Urothelium cell line (cell line): ENCODE measurements around the gene ELP1.

Experiments used
- DNase-seq: peaks from one replicate; pipeline ENCODE4 v3.0.0; 2011; ENCODE audit warnings: low spot score, mixed read lengths
- FAIRE-seq: peaks from 2 replicates; lab custom pipeline; 2011; peaks lifted over from hg19 to GRCh38; lab: Jason Lieb, UNC

The ELP1 gene

DNA sequence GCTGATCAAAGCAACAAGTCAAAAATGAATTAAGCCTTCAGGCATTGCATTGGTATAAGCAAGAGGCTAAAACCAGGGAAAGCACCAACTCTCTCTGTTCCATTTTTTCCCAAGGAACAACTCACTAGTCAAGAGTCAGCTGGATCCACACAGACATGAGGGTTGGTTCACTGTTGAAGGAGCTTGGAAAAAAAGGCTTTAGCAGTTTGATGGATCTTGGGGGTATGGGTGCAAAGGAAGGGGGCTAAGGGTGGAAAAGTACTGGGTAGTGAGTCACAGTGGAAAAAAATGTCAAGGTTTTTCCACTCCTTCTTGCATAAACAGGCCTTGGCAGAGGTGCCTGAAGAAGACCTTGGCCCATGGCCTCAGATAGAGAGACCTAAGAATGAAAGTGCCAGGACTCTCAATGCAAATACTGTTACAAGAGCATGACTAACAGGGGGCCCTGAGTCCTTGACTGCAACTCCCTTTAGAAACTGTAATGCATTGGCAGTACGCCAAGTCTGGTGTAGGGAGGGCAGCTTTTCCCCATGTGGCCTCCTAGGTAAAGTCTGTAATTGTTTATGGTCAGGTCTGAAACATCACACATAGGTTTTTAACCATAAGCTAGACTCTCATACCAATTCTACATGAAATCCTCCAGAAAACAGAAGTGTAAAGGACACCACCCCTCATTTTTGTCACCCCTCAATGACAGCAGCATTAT lies 48.1 kb downstream of the ELP1 start:
- DNase-seq (peak; percentile 82), FAIRE-seq (no peak)

GRCh38 chr9:108884701-108885100 lies 49.2 kb downstream of the ELP1 start:
- no peak for FAIRE-seq

DNA sequence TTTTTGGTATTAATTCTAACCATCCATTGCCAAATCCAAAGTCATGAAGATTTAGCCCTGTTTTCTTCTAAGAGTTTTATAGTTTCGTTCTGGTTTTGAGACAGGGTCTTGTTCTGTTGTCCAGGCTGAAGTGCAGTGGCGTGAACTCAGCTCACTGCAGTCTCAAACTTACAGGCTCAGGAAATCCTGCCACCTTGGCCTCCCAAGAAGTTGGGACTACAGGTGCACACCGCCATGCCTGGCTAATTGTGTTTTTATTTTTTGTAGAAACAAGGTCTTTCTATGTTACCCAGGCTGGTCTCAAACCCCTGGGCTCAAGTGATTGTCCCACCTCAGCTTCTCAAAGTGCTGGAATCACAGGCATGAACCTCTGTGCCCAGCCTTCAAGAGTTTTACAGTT lies 50.8 kb downstream of the ELP1 start:
- DNase-seq, result no peak
- no peak for FAIRE-seq

More at GRCh38 chr9:108884701-108885100, 49.2 kb downstream of the ELP1 start:
- DNase-seq, result no peak

GRCh38 chr9:108882052-108882888 lies 51.7 kb downstream of the ELP1 start:
- FAIRE-seq (no peak), DNase-seq (no peak)

DNA sequence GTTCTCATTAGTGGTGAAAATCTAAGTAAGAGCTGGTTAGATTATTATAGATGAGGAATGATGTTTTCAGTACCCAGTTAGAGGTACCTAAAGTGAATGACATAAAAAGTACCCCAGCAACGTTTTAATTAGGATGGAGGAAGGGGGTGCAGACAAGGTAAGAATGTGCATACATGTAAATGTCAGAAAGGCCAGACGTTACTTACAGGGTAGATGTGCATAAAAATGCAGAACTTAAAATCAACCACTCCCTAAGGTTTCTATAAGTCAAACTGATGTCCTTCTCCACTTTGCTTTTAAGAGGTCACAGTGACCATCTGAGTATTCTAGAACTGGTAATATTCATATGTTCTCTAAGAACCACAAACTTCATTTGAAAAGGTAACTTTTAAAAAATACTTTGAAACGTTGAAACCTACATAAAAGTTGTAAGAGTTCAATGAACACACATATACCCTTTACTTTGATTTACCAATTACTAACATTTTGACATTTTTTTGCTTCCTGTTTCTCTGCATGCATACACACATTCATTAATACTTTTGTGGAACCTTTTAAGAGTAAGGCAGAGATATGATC lies 53.1 kb downstream of the ELP1 start:
- FAIRE-seq (no peak), DNase-seq (no peak)

- no peak for DNase-seq
- no peak for FAIRE-seq
Measured at GRCh38 chr9:108877524-108877923, 56.4 kb downstream of the ELP1 start.

DNA sequence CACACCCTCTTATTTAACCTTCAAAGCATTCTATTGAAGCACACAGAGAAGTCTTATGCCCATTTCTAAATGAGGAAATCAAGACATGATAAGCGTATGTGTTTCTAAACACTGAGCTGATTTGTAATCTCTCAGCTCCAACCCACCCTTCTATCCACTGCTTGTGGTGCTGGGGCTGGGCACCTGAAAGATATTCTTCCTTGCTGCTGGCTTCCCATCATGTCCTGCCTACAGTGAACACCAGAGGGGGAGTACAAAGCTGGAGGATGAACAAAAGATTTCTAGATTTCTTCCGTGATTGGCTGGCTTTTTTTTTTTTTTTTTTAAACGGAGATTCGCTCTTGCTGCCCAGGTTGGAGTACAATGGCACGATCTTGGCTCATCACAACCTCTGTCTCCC lies 57.5 kb downstream of the ELP1 start:
- FAIRE-seq (no peak), DNase-seq (no peak)

DNA sequence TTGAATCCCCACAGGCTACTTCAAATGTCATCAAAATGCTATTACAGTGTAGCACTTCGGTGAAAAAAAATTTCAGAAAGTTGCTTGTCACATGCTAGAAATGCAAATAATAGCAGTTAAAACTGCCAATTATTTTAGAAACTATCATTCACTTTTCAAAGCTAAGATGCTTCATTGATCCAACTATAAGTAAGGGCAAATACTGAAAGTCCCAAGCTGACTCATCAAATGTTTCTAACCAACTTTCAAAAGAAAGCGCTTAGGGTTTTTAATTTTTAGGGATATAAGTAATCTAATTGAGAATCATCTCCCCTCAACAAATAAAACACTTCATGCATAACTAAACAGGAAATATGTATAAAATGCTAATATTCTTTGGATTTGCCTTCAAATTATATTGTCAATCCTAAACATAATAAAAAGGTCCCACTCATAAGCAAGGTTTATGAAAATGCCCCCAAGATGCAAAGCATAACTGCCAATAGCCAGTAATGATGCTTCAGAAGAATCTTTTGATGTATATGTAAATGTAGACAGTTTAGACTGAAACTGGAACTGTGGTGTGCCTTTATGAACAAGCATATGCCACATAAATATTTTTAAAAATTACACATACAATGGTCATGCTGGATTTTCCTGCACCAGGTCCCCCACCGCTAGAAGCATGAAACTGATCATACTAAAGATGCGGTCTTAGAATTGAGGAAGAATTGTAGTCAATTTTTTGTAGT lies 59.7 kb downstream of the ELP1 start:
- no peak for FAIRE-seq
- DNase-seq, result no peak

DNA sequence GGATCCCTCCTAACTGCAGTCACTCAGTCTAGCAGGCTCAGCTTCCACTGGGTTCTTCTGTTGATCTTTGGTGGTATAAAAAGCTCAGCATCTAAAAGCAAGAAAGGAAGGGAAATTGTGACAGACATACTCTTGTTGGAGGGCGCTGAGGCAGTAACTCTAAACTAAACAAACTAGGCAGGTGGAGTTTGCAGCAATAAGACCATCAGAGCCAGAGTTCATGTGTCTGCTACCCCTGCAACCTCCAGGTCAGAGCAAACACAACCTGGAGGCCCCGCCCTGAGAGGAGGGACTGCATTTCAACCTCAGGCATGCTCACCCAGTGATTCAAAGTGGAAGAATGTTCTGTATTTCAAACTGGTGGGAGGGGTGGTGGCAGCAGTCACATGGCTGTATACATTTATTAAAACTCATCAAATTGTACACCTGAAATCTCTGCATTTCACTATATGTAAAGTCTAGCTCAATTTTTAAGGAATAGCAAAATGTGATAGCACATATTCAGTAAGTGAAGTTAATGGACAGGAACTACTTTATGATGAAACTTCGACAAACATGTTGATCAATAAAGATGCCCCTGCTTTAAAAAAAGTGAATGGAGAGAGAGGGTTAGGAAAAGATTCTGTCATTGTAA lies 64.7 kb downstream of the ELP1 start:
- FAIRE-seq (no peak), DNase-seq (peak; percentile 73)

GRCh38 chr9:108867829-108868228 lies 66.1 kb downstream of the ELP1 start:
- no peak for FAIRE-seq

DNA sequence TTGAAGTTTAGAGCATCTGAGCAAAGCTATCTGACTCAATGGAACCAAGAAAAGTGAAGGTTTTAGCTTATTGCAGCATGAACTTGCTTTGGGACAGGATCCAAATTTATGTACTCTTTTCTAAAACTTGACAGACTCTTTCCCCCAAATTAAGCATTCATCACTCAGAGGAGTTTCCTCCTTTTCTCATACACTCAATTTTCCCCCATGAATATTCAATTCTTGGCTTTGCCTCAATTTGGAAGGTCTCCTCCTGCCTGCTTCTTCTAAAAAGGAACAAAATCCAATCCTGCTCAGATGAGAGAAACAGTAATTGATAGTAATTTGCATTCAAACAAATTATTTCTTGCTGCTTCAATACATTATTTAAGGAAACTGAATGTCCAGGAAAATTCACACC lies 66.8 kb downstream of the ELP1 start:
- no peak for DNase-seq

More at GRCh38 chr9:108867829-108868228, 66.1 kb downstream of the ELP1 start:
- DNase-seq, result no peak

DNA sequence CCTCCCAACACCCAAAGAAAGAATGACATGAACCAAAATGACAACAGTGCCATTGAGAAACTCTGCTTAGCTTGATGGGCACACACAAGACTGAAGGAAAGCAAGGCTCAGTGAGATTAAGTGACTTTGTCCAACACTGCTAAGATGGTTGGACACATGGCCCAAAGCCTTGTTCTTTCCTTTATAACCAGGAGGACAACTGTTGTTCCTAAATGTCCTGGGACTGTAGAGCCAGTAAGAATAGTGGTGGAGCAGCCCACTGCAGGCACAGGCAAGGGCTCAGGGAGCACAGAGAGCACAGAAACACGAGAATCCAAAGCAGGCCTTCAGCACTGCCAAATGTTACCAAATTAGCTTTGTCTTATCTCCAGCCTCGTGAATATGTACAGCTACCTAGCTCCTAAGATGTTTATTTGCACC lies 67.9 kb downstream of the ELP1 start:
- DNase-seq (no peak), FAIRE-seq (no peak)

More for the DNA sequence above, 66.8 kb downstream of the ELP1 start:
- FAIRE-seq, result no peak

GRCh38 chr9:108865037-108865436 lies 68.9 kb downstream of the ELP1 start:
- DNase-seq (no peak), FAIRE-seq (no peak)

- DNase-seq, result no peak
- FAIRE-seq, result no peak
Measured at GRCh38 chr9:108864446-108864845, 69.5 kb downstream of the ELP1 start.

DNA sequence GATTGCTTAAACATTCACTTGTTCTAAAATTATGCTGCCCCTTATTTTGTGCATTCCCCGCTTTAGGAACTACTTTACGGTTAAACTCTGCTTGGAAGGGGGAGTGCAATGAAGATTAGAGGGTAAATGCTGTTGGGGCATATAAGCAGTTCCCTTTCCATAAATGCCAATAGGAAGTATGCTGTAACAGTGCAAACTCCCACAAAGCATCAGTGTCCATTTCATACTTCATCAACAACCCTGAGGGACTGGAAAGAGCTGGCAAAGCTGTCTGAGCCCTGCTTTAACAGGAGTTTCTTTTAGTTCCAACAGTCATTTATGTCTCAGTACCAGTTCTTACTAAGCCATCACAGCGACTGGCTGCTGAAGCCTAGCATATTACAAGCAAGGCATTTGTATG lies 70.0 kb downstream of the ELP1 start:
- FAIRE-seq, result no peak
- no peak for DNase-seq

DNA sequence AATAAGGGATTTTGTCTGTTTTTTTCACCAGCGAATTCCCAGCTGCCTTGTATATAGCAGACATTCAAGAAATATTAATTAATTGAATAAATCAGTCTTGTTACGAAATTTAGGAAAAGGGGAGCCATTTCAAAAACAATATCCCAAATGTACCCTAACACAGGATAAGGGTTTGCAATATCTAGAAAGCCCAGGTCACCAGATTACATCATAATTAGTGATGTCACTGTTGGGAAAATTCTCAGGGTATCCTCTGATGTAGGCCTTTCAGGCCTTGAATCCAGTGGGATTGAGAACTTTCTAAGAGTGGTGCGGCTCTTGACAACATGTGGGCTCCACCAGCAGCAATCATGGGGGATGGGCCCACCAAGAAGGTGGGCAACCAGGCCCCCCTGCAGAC lies 71.9 kb downstream of the ELP1 start, which contains the start of gene ACTL7A:
Gene ACTL7A, plus strand, starts transcription at position 270 of the 400 bp plus-strand sequence. Its CDS starts 57 bp downstream, at position 327.
- FAIRE-seq (no peak), DNase-seq (no peak)

- no peak for FAIRE-seq
- no peak for DNase-seq
Measured at GRCh38 chr9:108861464-108861863, 72.5 kb downstream of the ELP1 start.

GRCh38 chr9:108860764-108861163 lies 73.2 kb downstream of the ELP1 start:
- DNase-seq, result no peak
- FAIRE-seq, result no peak

DNA sequence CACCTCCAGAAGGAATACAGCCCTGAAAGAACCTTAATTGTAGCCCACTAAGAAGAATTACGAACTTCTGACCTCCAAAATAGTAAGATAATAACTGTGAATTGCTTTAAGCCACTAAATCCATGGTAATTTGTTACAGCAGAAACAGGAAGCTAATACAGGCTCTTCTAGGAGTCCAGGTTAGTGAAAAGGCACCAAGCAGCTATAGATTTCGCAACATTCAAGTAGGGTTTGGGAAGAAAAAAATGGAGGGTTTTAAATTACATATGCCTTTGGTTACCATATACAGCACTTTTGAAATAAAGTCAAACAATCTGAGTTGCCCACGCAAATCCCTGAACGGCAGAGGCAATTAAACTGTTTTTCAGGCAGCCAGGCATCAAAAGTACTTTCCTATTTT lies 73.6 kb downstream of the ELP1 start:
- FAIRE-seq (no peak), DNase-seq (no peak)

GRCh38 chr9:108859459-108860114 lies 74.3 kb downstream of the ELP1 start:
- no peak for DNase-seq
- FAIRE-seq, result no peak
